HepG2 (cell line): ENCODE data around the gene CTSD.

Experiments used
- DNMT1 ChIP-seq: sonication (generic); formaldehyde crosslinking; IDR thresholded peaks from 2 replicates; pipeline ENCODE4 v1.5.1; 2020; ENCODE audit warnings: mild to moderate bottlenecking, missing genetic modification reagents
- ERF ChIP-seq: IDR thresholded peaks from 2 replicates; pipeline ENCODE4 v1.6.1; 2018; ENCODE audit warnings: missing biosample characterization, missing genetic modification reagents
- FOXP4 ChIP-seq: sonication (generic); formaldehyde crosslinking; IDR thresholded peaks from 2 replicates; pipeline ENCODE4 v1.4.0; 2020; ENCODE audit warnings: missing genetic modification reagents
- RNF2 ChIP-seq: fragments of 450-650 bp; conservative IDR thresholded peaks from 2 replicates; pipeline ENCODE4 v1.6.1; 2016; ENCODE audit warnings: low read depth
- SETDB1 ChIP-seq: sonication (generic); formaldehyde crosslinking; IDR thresholded peaks from 2 replicates; pipeline ENCODE4 v1.5.1; 2020; ENCODE audit warnings: missing genetic modification reagents, mild to moderate bottlenecking, borderline replicate concordance
- SMAD3 ChIP-seq: sonication (generic); formaldehyde crosslinking; IDR thresholded peaks from 2 replicates; pipeline ENCODE4 v1.4.0; 2020; ENCODE audit warnings: missing genetic modification reagents
- SRF ChIP-seq: IDR thresholded peaks from 2 replicates; pipeline ENCODE4 v1.6.1; 2011; ENCODE audit warnings: mild to moderate bottlenecking, low read depth, low read length, moderate library complexity
- TCF12 ChIP-seq, 2 experiments: fragments of 450-650 bp in 1 of 2; sonication (generic) in 1 of 2; formaldehyde crosslinking in 1 of 2; IDR thresholded peaks; 2 replicates each; pipeline versions ENCODE4 v1.6.1 to v1.8.0; 2017 to 2022; ENCODE audit warnings: antibody characterized with exemption in 1 of 2, mild to moderate bottlenecking in 1 of 2, missing genetic modification reagents in 1 of 2, moderate library complexity in 1 of 2
- YY1 ChIP-seq: IDR thresholded peaks from 2 replicates; pipeline ENCODE4 v1.6.1; 2011; ENCODE audit warnings: low read length, low read depth, moderate library complexity, mild to moderate bottlenecking; ENCODE audit not compliant: insufficient read depth, insufficient replicate concordance
- ZNF331 ChIP-seq: sonication (generic); formaldehyde crosslinking; IDR thresholded peaks from 2 replicates; pipeline ENCODE4 v1.4.0; 2020; ENCODE audit warnings: missing genetic modification reagents
- TF ChIP-seq, protein P1 (sequence below): sonication (generic); formaldehyde crosslinking; IDR thresholded peaks from 2 replicates; pipeline ENCODE4 v1.5.0; 2020; ENCODE audit warnings: mild to moderate bottlenecking, missing genetic modification reagents, moderate library complexity

GRCh38 chr11:1727096-1727690 lies 36.5 kb downstream of the CTSD start:
- TF ChIP-seq ERF (CRISPR knock-in tag) (no peak), YY1 (no peak), FOXP4 (CRISPR knock-in tag) (no peak), SMAD3 (CRISPR knock-in tag) (no peak), DNMT1 (CRISPR knock-in tag) (no peak), TCF12 (IDR thresholded peaks at IDR 0.05) (no peak), TCF12 (CRISPR knock-in tag; IDR thresholded peaks at IDR 0.05) (no peak), RNF2 (no peak), SRF (no peak), ZNF331 (CRISPR knock-in tag) (no peak), SETDB1 (no peak)
- TF ChIP-seq, protein P1, sequence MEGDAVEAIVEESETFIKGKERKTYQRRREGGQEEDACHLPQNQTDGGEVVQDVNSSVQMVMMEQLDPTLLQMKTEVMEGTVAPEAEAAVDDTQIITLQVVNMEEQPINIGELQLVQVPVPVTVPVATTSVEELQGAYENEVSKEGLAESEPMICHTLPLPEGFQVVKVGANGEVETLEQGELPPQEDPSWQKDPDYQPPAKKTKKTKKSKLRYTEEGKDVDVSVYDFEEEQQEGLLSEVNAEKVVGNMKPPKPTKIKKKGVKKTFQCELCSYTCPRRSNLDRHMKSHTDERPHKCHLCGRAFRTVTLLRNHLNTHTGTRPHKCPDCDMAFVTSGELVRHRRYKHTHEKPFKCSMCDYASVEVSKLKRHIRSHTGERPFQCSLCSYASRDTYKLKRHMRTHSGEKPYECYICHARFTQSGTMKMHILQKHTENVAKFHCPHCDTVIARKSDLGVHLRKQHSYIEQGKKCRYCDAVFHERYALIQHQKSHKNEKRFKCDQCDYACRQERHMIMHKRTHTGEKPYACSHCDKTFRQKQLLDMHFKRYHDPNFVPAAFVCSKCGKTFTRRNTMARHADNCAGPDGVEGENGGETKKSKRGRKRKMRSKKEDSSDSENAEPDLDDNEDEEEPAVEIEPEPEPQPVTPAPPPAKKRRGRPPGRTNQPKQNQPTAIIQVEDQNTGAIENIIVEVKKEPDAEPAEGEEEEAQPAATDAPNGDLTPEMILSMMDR (CRISPR knock-in tag) = no peak
